ENCODE measurements around the gene INPP5D. TPM values are rescaled to one million over a fixed set of nuclear protein-coding genes. Genes with fewer than 3 reads are reported as not detected.

The INPP5D gene
- total RNA-seq, 1 experiment from 2014 or later = 0.74 TPM

DNA sequence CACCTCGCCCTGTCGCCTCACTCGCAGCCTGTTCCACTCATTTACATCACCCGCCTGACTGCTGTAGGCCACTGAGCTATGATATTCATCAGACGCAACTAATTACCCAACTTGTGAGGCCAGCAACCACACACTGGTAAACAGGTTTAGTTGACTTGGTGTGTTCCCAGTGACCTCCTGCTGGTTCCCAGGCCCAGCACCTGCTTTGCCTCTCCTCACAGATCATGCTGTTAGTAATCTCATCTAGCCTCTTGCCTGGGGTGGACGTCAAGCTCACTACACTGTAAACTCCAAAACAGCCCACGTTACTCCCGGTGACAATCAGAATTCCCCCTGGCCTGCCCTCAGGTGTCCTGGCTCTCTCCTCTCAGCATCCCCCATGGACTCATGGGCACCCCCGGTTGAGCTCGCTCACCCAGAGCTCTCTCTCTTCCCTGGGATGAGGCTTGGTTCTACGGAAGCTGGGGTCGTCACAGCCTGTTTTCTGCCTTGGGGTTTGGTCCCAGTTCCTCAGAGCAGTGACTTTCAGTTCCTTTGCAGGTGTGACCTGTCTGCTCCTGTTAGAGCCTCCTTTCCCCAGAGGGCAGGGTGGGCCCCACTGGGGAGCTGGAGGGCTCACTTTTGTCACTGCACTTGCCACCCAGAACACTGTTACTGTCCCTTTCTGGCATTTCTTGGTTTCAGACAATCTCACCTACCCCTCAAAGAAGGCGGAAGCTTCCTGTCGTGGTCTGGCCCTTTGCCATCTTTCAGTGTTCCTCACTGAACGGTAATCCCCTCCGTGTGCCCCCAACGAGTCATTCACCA lies 40.3 kb downstream of the INPP5D start:
- Histone ChIP-seq H2AFZ (no peak overlapping the region), H3K27me3 (ENCODE audit: insufficient read depth, low read depth) (no peaks in the 10 kb centered on the region), H4K20me1 (ENCODE audit: insufficient read depth) (no peaks in the 10 kb centered on the region), H3F3A (ENCODE audit: insufficient read depth, low read depth) (no peaks in the 10 kb centered on the region), H3K36me3 (ENCODE audit: low read depth) (no peaks in the 10 kb centered on the region), H3K27ac (no peak overlapping the region), H3K9me2 (ENCODE audit: insufficient read depth) (no peaks in the 10 kb centered on the region), H3K4me3 (no peak overlapping the region), H3K79me2 (ENCODE audit: low read depth) (no peaks in the 10 kb centered on the region), H3K4me1 (replicated peaks; ENCODE audit: insufficient read depth) (no peaks in the 10 kb centered on the region), H3K4me2 (no peak overlapping the region), H3K9me3 (ENCODE audit: insufficient read depth, low read depth) (no peaks in the 10 kb centered on the region)
- no TSS peak for BruUV-seq (replicated peaks)
- TF ChIP-seq, protein P1, sequence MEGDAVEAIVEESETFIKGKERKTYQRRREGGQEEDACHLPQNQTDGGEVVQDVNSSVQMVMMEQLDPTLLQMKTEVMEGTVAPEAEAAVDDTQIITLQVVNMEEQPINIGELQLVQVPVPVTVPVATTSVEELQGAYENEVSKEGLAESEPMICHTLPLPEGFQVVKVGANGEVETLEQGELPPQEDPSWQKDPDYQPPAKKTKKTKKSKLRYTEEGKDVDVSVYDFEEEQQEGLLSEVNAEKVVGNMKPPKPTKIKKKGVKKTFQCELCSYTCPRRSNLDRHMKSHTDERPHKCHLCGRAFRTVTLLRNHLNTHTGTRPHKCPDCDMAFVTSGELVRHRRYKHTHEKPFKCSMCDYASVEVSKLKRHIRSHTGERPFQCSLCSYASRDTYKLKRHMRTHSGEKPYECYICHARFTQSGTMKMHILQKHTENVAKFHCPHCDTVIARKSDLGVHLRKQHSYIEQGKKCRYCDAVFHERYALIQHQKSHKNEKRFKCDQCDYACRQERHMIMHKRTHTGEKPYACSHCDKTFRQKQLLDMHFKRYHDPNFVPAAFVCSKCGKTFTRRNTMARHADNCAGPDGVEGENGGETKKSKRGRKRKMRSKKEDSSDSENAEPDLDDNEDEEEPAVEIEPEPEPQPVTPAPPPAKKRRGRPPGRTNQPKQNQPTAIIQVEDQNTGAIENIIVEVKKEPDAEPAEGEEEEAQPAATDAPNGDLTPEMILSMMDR (conservative IDR thresholded peaks at IDR 0.05) = no peak
- no peak for TF ChIP-seq EZH2 (IDR thresholded peaks at IDR 0.05; ENCODE audit: low read depth)
- intact Hi-C loops (cut with micrococcal nuclease; ENCODE audit: unreplicated experiment) = no loop called here
- DNase-seq = no peak
- ChIA-PET POLR2A (ENCODE audit: unreplicated experiment) (interaction anchor here (0.7 kb wide), 1 partner anchor 296 kb away, joined by 5 read pairs; no protein-coding TSS in a partner anchor), CTCF (interaction anchor here (0.7 kb wide), 1 partner anchor 112 kb away, joined by 3 read pairs; no protein-coding TSS in a partner anchor)

DNA sequence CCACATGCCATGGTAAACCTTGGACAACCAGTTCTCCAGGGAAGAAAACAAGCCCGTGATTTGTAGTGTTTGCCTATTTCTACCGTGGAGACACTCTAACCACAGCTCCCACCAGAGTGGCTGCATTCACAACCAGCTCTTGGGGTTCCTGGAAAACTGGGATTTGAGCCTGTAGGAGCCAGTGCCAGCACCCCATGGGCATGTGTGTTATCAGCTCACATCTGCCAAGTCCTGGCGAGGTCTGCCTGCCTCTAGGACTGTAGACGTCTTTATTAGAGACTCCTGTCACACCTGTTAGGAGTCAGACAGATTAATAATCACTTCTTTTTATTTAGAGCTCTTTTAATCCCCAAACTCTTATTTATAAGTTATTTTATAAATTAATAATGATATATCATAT lies 41.0 kb downstream of the INPP5D start:
- H3K27me3 ChIP-seq (ENCODE audit: insufficient read depth, low read depth) = no peaks in the 10 kb centered on the region
- H3K36me3 ChIP-seq (ENCODE audit: low read depth) = no peaks in the 10 kb centered on the region
- H3K27ac ChIP-seq = no peak overlapping the region
- H4K20me1 ChIP-seq (ENCODE audit: insufficient read depth) = no peaks in the 10 kb centered on the region
- H3K9me3 ChIP-seq (ENCODE audit: insufficient read depth, low read depth) = no peaks in the 10 kb centered on the region
- H3K9me2 ChIP-seq (ENCODE audit: insufficient read depth) = no peaks in the 10 kb centered on the region
- BruUV-seq (replicated peaks) = no TSS peak
- H3K4me1 ChIP-seq (replicated peaks; ENCODE audit: insufficient read depth) = no peaks in the 10 kb centered on the region
- ChIA-PET CTCF (interaction anchor here (0.6 kb wide), 1 partner anchor 369 kb away, joined by 3 read pairs; no protein-coding TSS in a partner anchor), POLR2A (ENCODE audit: unreplicated experiment) (interaction anchor here (0.7 to 0.9 kb wide), 2 partner anchors 37 to 297 kb away, joined by 5 read pairs; no protein-coding TSS in a partner anchor)
- H3K4me3 ChIP-seq = no peak overlapping the region
- no peak overlapping the region for H2AFZ ChIP-seq
- DNase-seq = no peak
- intact Hi-C loops (cut with micrococcal nuclease; ENCODE audit: unreplicated experiment) = no loop called here
- no peaks in the 10 kb centered on the region for H3K79me2 ChIP-seq (ENCODE audit: low read depth)
- TF ChIP-seq EZH2 (IDR thresholded peaks at IDR 0.05; ENCODE audit: low read depth) = no peak
- TF ChIP-seq, protein P1 (conservative IDR thresholded peaks at IDR 0.05) = no peak
- no peaks in the 10 kb centered on the region for H3F3A ChIP-seq (ENCODE audit: insufficient read depth, low read depth)
- no peak overlapping the region for H3K4me2 ChIP-seq

DNA sequence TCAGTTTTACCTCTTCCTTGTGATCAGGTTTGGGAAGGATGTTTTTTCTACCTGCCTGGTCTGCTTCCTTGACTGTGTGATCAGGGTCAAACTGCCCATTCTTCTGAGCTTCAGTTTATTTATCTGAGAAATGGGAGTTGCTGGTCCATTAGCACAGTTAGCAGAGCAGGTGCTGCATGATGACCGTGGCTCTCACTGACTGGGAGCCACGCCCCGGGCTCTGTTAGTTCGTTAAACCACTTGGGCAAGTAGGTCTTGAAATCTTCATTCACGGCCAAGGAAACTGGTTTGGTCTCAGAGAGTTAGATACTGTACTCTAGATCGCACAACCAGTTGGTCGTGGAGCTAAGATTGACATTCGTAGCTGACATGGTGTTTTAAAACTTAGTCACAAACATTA lies 41.7 kb downstream of the INPP5D start:
- Histone ChIP-seq H3K4me1 (replicated peaks; ENCODE audit: insufficient read depth) (no peaks in the 10 kb centered on the region), H3K4me2 (no peak overlapping the region), H2AFZ (no peak overlapping the region), H3K36me3 (ENCODE audit: low read depth) (no peaks in the 10 kb centered on the region), H3K79me2 (ENCODE audit: low read depth) (no peaks in the 10 kb centered on the region), H3K9me2 (ENCODE audit: insufficient read depth) (no peaks in the 10 kb centered on the region), H3K4me3 (no peak overlapping the region), H3K9me3 (ENCODE audit: insufficient read depth, low read depth) (no peaks in the 10 kb centered on the region), H3F3A (ENCODE audit: insufficient read depth, low read depth) (no peaks in the 10 kb centered on the region), H4K20me1 (ENCODE audit: insufficient read depth) (no peaks in the 10 kb centered on the region), H3K27me3 (ENCODE audit: insufficient read depth, low read depth) (no peaks in the 10 kb centered on the region), H3K27ac (no peak overlapping the region)
- DNase-seq = no peak
- CTCF ChIA-PET = interaction anchor here (0.6 kb wide), 1 partner anchor 370 kb away, joined by 3 read pairs; no protein-coding TSS in a partner anchor
- POLR2A ChIA-PET (ENCODE audit: unreplicated experiment) = interaction anchor here (0.9 kb wide), 1 partner anchor 37 kb away, joined by 5 read pairs; no protein-coding TSS in a partner anchor
- TF ChIP-seq, protein P1 (conservative IDR thresholded peaks at IDR 0.05) = no peak
- TF ChIP-seq EZH2 (IDR thresholded peaks at IDR 0.05; ENCODE audit: low read depth) = no peak
- intact Hi-C loops (cut with micrococcal nuclease; ENCODE audit: unreplicated experiment) = no loop called here
- no TSS peak for BruUV-seq (replicated peaks)

Measured in PC-9 (cell line).